ENCODE results near the gene RNF10. TPM values are rescaled to one million over a fixed set of nuclear protein-coding genes. Genes with fewer than 3 reads are reported as not detected.

Gene RNF10
- total and polyA plus RNA-seq, 10 of the 15 experiments (the other 5 are each of a cell fraction or from before 2014, with no cell fraction given), result 48.2 to 127 (median 64.5) TPM

GRCh38 chr12:120496413-120497340, 37.5 kb upstream of the RNF10 start (continued):
- TF ChIP-seq CEBPZ (IDR thresholded peaks at IDR 0.05; ENCODE audit: low read depth, low read length) (no peak), EZH2 (IDR thresholded peaks at IDR 0.05; ENCODE audit: borderline replicate concordance, control insufficient read depth, low read depth, low read length) (no peak), TCF7 (IDR thresholded peaks at IDR 0.05; ENCODE audit: borderline replicate concordance) (no peak), RB1 (IDR thresholded peaks at IDR 0.05; ENCODE audit: borderline replicate concordance) (no peak), NR2C1 (IDR thresholded peaks at IDR 0.05) (no peak), FOXK2 (IDR thresholded peaks at IDR 0.05) (no peak), ZNF622 (IDR thresholded peaks at IDR 0.05) (no peak), HDAC2 (IDR thresholded peaks at IDR 0.05) (no peak), CUX1 (IDR thresholded peaks at IDR 0.05; ENCODE audit: insufficient replicate concordance, low read depth, low read length) (no peak), USF2 (IDR thresholded peaks at IDR 0.05; ENCODE audit: borderline replicate concordance, low read depth, low read length) (no peak), NKRF (conservative IDR thresholded peaks at IDR 0.05) (no peak; the same call in 1 of the 2 replicates), SIX5 (IDR thresholded peaks at IDR 0.05; ENCODE audit: low read depth, low read length, severe bottlenecking) (no peak), HSF1 (IDR thresholded peaks at IDR 0.05; ENCODE audit: low read depth, low read length) (0 out of 2 replicates have a peak, but pooled peaks have one; percentile 30)

All from GM12878 (cell line).